ENCODE data around the gene DNAJC25.

- TF ChIP-seq CTCF (conservative IDR thresholded peaks at IDR 0.05 in 1 of 2, IDR thresholded peaks at IDR 0.05 in 1 of 2; ENCODE audit: low read depth in 1 of 2, low read length in 2 of 2): no peak
- TF ChIP-seq EZH2 (IDR thresholded peaks at IDR 0.05; ENCODE audit: low read length, missing control alignments): no peak
These were observed 29.7 kb upstream of the DNAJC25 start for GRCh38 chr9:111601237-111602018.
